Measurements from ENCODE around the gene CLN5.
A peak's percentile ranks its signal among the peaks of the same experiment; 100 is the strongest.
"Not testable (repeated sequence)": the region's sequence is repeated elsewhere in the genome, so short reads cannot be mapped to it uniquely, and the experiment has no call there.

The CLN5 gene

GRCh38 chr13:76992548-76993001, 694 bp downstream of the CLN5 start:
- peak overlapping the region; percentile 99 for H3K27ac Mint-ChIP-seq
- peaks cover 38% of the 10 kb centered on the region for H3K4me1 Mint-ChIP-seq (ENCODE audit: low read depth)
- DNase-seq (ENCODE audit: low spot score), result no peak
- H3K36me3 Mint-ChIP-seq (ENCODE audit: low read depth), result peaks cover 29% of the 10 kb centered on the region
- H3K27me3 Mint-ChIP-seq (ENCODE audit: low read depth), result peaks cover 5% of the 10 kb centered on the region
- H3K4me3 Mint-ChIP-seq, result peak overlapping the region; percentile 97
- no peaks in the 10 kb centered on the region for H3K9me3 Mint-ChIP-seq

GRCh38 chr13:76993021-76993420, 1.1 kb downstream of the CLN5 start:
- no peak for DNase-seq (ENCODE audit: low spot score)

GRCh38 chr13:76993473-76993872, 1.6 kb downstream of the CLN5 start:
- H3K4me1 Mint-ChIP-seq (ENCODE audit: low read depth), result peaks cover 40% of the 10 kb centered on the region
- no peaks in the 10 kb centered on the region for H3K9me3 Mint-ChIP-seq

More at GRCh38 chr13:76993021-76993420, 1.1 kb downstream of the CLN5 start:
- H3K27ac Mint-ChIP-seq, result peak overlapping the region; percentile 99
- H3K4me1 Mint-ChIP-seq (ENCODE audit: low read depth), result peaks cover 38% of the 10 kb centered on the region
- H3K4me3 Mint-ChIP-seq, result peak overlapping the region; percentile 97
- H3K27me3 Mint-ChIP-seq (ENCODE audit: low read depth), result peaks cover 3% of the 10 kb centered on the region
- H3K36me3 Mint-ChIP-seq (ENCODE audit: low read depth), result peaks cover 34% of the 10 kb centered on the region
- H3K9me3 Mint-ChIP-seq, result no peaks in the 10 kb centered on the region

GRCh38 chr13:76994281-76994680, 2.4 kb downstream of the CLN5 start:
- no peaks in the 10 kb centered on the region for H3K27me3 Mint-ChIP-seq (ENCODE audit: low read depth)
- no peak for DNase-seq (ENCODE audit: low spot score)
- H3K27ac Mint-ChIP-seq, result peak overlapping the region; percentile 21
- H3K4me1 Mint-ChIP-seq (ENCODE audit: low read depth), result peaks cover 40% of the 10 kb centered on the region
- no peaks in the 10 kb centered on the region for H3K9me3 Mint-ChIP-seq
- peak overlapping the region; percentile 47 for H3K4me3 Mint-ChIP-seq
- H3K36me3 Mint-ChIP-seq (ENCODE audit: low read depth), result peaks cover 45% of the 10 kb centered on the region

More at GRCh38 chr13:76993473-76993872, 1.6 kb downstream of the CLN5 start:
- no peaks in the 10 kb centered on the region for H3K27me3 Mint-ChIP-seq (ENCODE audit: low read depth)
- no peak for DNase-seq (ENCODE audit: low spot score)
- H3K4me3 Mint-ChIP-seq, result peak overlapping the region; percentile 97
- peak overlapping the region; percentile 99 for H3K27ac Mint-ChIP-seq
- H3K36me3 Mint-ChIP-seq (ENCODE audit: low read depth), result peaks cover 38% of the 10 kb centered on the region

GRCh38 chr13:77000475-77000874, 8.6 kb downstream of the CLN5 start:
- Mint-ChIP-seq H3K27ac (no peak overlapping the region), H3K27me3 (ENCODE audit: low read depth) (no peaks in the 10 kb centered on the region), H3K4me3 (no peak overlapping the region), H3K36me3 (ENCODE audit: low read depth) (peaks cover 55% of the 10 kb centered on the region), H3K9me3 (no peaks in the 10 kb centered on the region), H3K4me1 (ENCODE audit: low read depth) (peaks cover 13% of the 10 kb centered on the region)
- DNase-seq (ENCODE audit: low spot score), result no peak

- Mint-ChIP-seq H3K9me3 (no peaks in the 10 kb centered on the region), H3K27ac (no peak overlapping the region), H3K27me3 (ENCODE audit: low read depth) (no peaks in the 10 kb centered on the region), H3K4me3 (no peak overlapping the region), H3K4me1 (ENCODE audit: low read depth) (peaks cover 17% of the 10 kb centered on the region), H3K36me3 (ENCODE audit: low read depth) (peaks cover 54% of the 10 kb centered on the region)
- DNase-seq (ENCODE audit: low spot score), result no peak
These were observed 9.7 kb downstream of the CLN5 start for GRCh38 chr13:77001540-77001939.

GRCh38 chr13:77001963-77002587, 10.2 kb downstream of the CLN5 start:
- no peak overlapping the region for H3K27ac Mint-ChIP-seq
- H3K4me1 Mint-ChIP-seq (ENCODE audit: low read depth), result peaks cover 16% of the 10 kb centered on the region
- no peaks in the 10 kb centered on the region for H3K9me3 Mint-ChIP-seq

GRCh38 chr13:77002590-77003190, 10.8 kb downstream of the CLN5 start:
- Mint-ChIP-seq H3K36me3 (ENCODE audit: low read depth) (peaks cover 54% of the 10 kb centered on the region), H3K9me3 (no peaks in the 10 kb centered on the region), H3K4me1 (ENCODE audit: low read depth) (peaks cover 19% of the 10 kb centered on the region), H3K27me3 (ENCODE audit: low read depth) (no peaks in the 10 kb centered on the region), H3K4me3 (no peak overlapping the region), H3K27ac (no peak overlapping the region)
- no peak for DNase-seq (ENCODE audit: low spot score)

More at GRCh38 chr13:77001963-77002587, 10.2 kb downstream of the CLN5 start:
- Mint-ChIP-seq H3K27me3 (ENCODE audit: low read depth) (no peaks in the 10 kb centered on the region), H3K4me3 (no peak overlapping the region), H3K36me3 (ENCODE audit: low read depth) (peaks cover 53% of the 10 kb centered on the region)
- no peak for DNase-seq (ENCODE audit: low spot score)

GRCh38 chr13:77008337-77008736, 16.5 kb downstream of the CLN5 start:
- not testable (repeated sequence) for H3K9me3 Mint-ChIP-seq; H3K27me3 Mint-ChIP-seq (ENCODE audit: low read depth); H3K4me3 Mint-ChIP-seq; DNase-seq (ENCODE audit: low spot score)
- peaks cover 63% of the 10 kb centered on the region for H3K36me3 Mint-ChIP-seq (ENCODE audit: low read depth)
- H3K4me1 Mint-ChIP-seq (ENCODE audit: low read depth), result peaks cover 17% of the 10 kb centered on the region
- peak overlapping the region; percentile 57 for H3K27ac Mint-ChIP-seq

GRCh38 chr13:77009011-77009410, 17.1 kb downstream of the CLN5 start:
- Mint-ChIP-seq H3K27ac (peak overlapping the region; percentile 45), H3K4me3 (no peak overlapping the region), H3K27me3 (ENCODE audit: low read depth) (no peaks in the 10 kb centered on the region), H3K36me3 (ENCODE audit: low read depth) (peaks cover 67% of the 10 kb centered on the region), H3K4me1 (ENCODE audit: low read depth) (peaks cover 17% of the 10 kb centered on the region), H3K9me3 (no peaks in the 10 kb centered on the region)
- no peak for DNase-seq (ENCODE audit: low spot score)

GRCh38 chr13:77009719-77010118, 17.8 kb downstream of the CLN5 start:
- H3K4me3 Mint-ChIP-seq; H3K27ac Mint-ChIP-seq; DNase-seq (ENCODE audit: low spot score); H3K9me3 Mint-ChIP-seq; H3K27me3 Mint-ChIP-seq (ENCODE audit: low read depth): not testable (repeated sequence)
- Mint-ChIP-seq H3K36me3 (ENCODE audit: low read depth) (peaks cover 68% of the 10 kb centered on the region), H3K4me1 (ENCODE audit: low read depth) (peaks cover 20% of the 10 kb centered on the region)

- peaks cover 9% of the 10 kb centered on the region for H3K4me1 Mint-ChIP-seq (ENCODE audit: low read depth)
- H3K9me3 Mint-ChIP-seq, result no peaks in the 10 kb centered on the region
- DNase-seq (ENCODE audit: low spot score), result no peak
- no peak overlapping the region for H3K27ac Mint-ChIP-seq
- H3K36me3 Mint-ChIP-seq (ENCODE audit: low read depth), result peaks cover 75% of the 10 kb centered on the region
- no peaks in the 10 kb centered on the region for H3K27me3 Mint-ChIP-seq (ENCODE audit: low read depth)
- no peak overlapping the region for H3K4me3 Mint-ChIP-seq
These were observed 22.1 kb downstream of the CLN5 start for GRCh38 chr13:77013853-77014542.

GRCh38 chr13:77014906-77015685, 23.2 kb downstream of the CLN5 start:
- Mint-ChIP-seq H3K9me3 (no peaks in the 10 kb centered on the region), H3K4me3 (no peak overlapping the region), H3K4me1 (ENCODE audit: low read depth) (peaks cover 11% of the 10 kb centered on the region), H3K36me3 (ENCODE audit: low read depth) (peaks cover 68% of the 10 kb centered on the region), H3K27me3 (ENCODE audit: low read depth) (no peaks in the 10 kb centered on the region), H3K27ac (no peak overlapping the region)
- no peak for DNase-seq (ENCODE audit: low spot score)

Data from T-helper 2 cell treated with Interferon-gamma antibody and Interleukin-4, amounts not matched to agents 5 μg/mL and 100 μg/mL, for 36 hours (primary cell).